HEK293T (cell line): ENCODE data around the gene EPHX1.

ENCODE experiments used
- BHLHE40 ChIP-seq: fragments of 450-650 bp; IDR thresholded peaks from 2 replicates; pipeline ENCODE4 v1.6.1; 2016; ENCODE audit warnings: mild to moderate bottlenecking, moderate library complexity, borderline replicate concordance
- FOXA1 ChIP-seq: fragments of 450-650 bp; IDR thresholded peaks from 2 replicates; pipeline ENCODE4 v1.6.1; 2016; ENCODE audit warnings: mild to moderate bottlenecking
- FOXK2 ChIP-seq: fragments of 450-650 bp; IDR thresholded peaks from 2 replicates; pipeline ENCODE4 v1.6.1; 2016; ENCODE audit warnings: mild to moderate bottlenecking
- L3MBTL2 ChIP-seq: fragments of 450-650 bp; conservative IDR thresholded peaks from 2 replicates; pipeline ENCODE4 v1.6.1; 2016; ENCODE audit warnings: mild to moderate bottlenecking
- SP1 ChIP-seq: fragments of 450-650 bp; IDR thresholded peaks from 2 replicates; pipeline ENCODE4 v1.6.1; 2017

GRCh38 chr1:225846331-225847310 is 36.7 kb downstream of the EPHX1 start:
- TF ChIP-seq FOXK2 = no peak
- TF ChIP-seq SP1 = no peak
- TF ChIP-seq L3MBTL2 = no peak
- no peak for TF ChIP-seq BHLHE40
- TF ChIP-seq FOXA1 = no peak
